ENCODE results near the gene STX18.

DNA sequence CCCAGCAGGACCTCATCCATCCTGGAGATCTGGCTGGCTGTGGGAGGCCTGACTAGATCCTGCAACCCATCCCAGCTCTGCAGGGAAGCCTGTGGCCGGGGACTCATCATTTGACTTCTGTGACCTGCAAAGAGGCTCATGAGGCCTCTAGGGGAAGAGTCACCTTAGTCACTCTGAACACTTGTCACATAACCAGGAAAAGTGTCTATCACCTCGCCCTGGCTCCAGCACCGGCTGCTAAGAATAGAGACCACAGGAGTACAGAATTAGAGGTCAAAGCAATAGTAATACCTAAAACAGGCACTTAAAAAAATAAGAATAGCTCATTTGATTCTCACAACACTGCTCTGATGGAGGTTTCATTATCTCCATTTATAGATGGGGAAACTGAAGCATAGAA is 158.8 kb downstream of the STX18 start:
- no peak for TF ChIP-seq EZH2 (IDR thresholded peaks at IDR 0.05; ENCODE audit: insufficient read depth, low read length)
- TF ChIP-seq CTCF (IDR thresholded peaks at IDR 0.05; ENCODE audit: insufficient read depth, low read depth, low read length): no peak

All from astrocyte (in vitro differentiated cells and primary cell).